ENCODE data around the gene SLC22A12.

The SLC22A12 gene

GRCh38 chr11:64590763-64591221 is at the start of gene SLC22A12:
TSS of gene SLC22A12 (plus strand) at chr11:64591220. CDS start at chr11:64591557, 337 bp downstream.
- TF ChIP-seq CTCF (IDR thresholded peaks at IDR 0.05; ENCODE audit: borderline replicate concordance, insufficient read depth, low read depth, low read length), result no peak
- no peak within 1 kb of the TSS for H3K4me3 ChIP-seq (ENCODE audit: low read depth, low read length)

GRCh38 chr11:64542172-64543125 is 48.6 kb upstream of the SLC22A12 start:
- H3K4me3 ChIP-seq (ENCODE audit: low read depth, low read length), result no peak overlapping the region
- TF ChIP-seq CTCF (IDR thresholded peaks at IDR 0.05; ENCODE audit: borderline replicate concordance, insufficient read depth, low read depth, low read length), result no peak

- TF ChIP-seq CTCF (IDR thresholded peaks at IDR 0.05; ENCODE audit: borderline replicate concordance, insufficient read depth, low read depth, low read length), result no peak
- H3K4me3 ChIP-seq (ENCODE audit: low read depth, low read length), result no peak overlapping the region
Observed at GRCh38 chr11:64543818-64544217, 47.2 kb upstream of the SLC22A12 start.

GRCh38 chr11:64544616-64545296 is 46.3 kb upstream of the SLC22A12 start:
- TF ChIP-seq CTCF (IDR thresholded peaks at IDR 0.05; ENCODE audit: borderline replicate concordance, insufficient read depth, low read depth, low read length), result no peak
- H3K4me3 ChIP-seq (ENCODE audit: low read depth, low read length), result no peak overlapping the region

GRCh38 chr11:64545619-64546018 is 45.4 kb upstream of the SLC22A12 start:
- no peak for TF ChIP-seq CTCF (IDR thresholded peaks at IDR 0.05; ENCODE audit: borderline replicate concordance, insufficient read depth, low read depth, low read length)
- H3K4me3 ChIP-seq (ENCODE audit: low read depth, low read length), result no peak overlapping the region

- no peak for TF ChIP-seq CTCF (IDR thresholded peaks at IDR 0.05; ENCODE audit: borderline replicate concordance, insufficient read depth, low read depth, low read length)
- no peak overlapping the region for H3K4me3 ChIP-seq (ENCODE audit: low read depth, low read length)
Observed at GRCh38 chr11:64546176-64546575, 44.8 kb upstream of the SLC22A12 start.
